Measurements from ENCODE around the gene RAB22A.

Gene RAB22A

DNA sequence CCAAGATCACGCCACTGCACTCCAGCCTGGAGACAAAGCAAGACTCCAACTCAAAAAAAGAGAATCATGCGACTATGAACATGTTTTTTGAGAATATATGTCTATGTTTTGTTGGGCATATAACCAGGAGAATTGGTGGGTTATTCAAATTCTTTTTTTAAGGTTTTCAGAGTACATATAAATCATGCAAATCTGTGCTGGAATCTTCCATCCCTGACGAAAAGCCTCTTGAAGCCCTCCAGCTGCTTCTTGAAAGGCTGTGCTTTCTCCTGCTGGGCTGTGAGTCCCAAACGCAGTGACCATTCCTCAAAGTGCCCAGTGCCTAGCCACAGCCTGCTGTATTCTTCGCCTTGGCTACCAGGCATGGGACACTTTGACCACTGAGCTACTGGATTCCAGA, 9.2 kb upstream of the RAB22A start:
- no peak for FAIRE-seq

DNA sequence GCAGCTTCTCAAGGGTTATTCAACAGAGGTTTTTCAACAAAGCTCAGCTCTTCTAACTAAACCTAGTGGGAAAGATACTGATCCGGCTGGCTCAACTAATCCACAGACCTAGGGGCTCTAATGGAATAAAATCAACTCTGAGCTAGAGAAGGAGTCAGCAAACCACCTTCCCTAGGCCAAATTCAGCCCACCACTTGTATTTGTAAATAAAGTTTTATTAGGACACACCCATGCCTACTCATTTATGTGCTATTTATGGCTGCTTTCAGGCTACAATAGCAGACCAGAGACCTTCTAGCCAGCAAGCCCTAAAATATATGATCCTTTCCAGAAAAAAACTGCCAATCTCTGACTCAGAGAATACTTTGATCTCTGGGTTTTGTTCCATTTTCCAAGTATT, 6.0 kb upstream of the RAB22A start:
- FAIRE-seq (no peak), DNase-seq (ENCODE audit: insufficient read length, low spot score) (no peak)

More for the DNA sequence above, 9.2 kb upstream of the RAB22A start:
- DNase-seq (ENCODE audit: insufficient read length, low spot score): no peak

DNA sequence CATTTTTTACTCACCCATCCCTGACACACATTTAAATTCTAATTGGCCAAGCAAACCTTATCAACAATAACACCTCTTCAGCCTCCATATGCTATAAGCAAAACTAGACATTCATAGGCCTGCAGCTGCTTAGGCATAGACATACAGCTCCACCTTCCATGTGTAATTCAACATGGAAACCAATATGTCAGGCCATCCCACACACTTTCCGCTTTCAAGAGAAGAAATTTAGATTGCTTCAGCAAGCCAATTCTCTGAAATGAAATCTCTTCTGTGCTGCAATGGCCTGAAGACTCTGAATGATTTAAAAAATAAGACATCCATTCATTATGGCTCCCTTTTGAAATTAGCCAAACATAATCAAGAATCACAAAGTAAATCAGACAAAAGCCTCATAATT, 4.5 kb upstream of the RAB22A start:
- FAIRE-seq: no peak
- no peak for DNase-seq (ENCODE audit: insufficient read length, low spot score)

DNA sequence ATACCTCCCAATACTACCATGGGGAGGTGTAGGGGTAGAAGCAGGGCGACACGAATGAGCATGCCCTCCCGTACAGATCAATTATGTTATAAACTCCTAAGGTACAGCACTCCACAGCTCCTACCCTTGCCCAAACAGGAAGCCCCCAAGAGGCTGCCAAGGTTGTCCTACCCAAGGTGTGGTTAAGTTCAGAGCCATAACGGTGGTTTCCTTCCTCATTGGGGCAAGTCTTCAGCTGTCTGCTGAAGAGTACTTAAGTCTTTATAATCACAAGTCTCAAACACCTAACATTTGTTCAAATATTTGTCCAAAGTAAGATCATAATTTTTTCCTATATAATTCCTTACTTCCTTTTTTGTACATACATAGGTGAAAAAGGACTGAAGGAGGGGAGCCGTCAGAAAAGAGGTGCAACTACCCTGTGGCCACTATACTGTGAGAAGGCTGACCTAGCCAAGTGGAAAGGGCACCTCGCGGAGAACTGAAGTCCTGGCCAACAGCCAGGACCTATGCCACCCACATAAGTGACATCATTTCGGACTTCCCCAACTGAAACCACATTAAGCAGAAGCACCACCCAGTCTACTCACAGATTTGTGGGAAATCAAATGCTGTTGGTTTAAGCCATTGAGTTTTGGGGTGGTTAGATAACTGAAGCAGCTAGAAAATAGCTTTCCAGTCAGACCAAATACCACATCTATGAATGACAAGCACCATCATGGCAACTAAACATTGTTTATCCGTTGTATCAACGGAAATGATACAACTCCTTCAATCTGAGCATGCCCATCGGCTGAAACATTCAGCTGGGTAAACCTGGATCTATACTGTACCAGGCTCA, 2.9 kb upstream of the RAB22A start:
- FAIRE-seq (peak; percentile 81), DNase-seq (ENCODE audit: insufficient read length, low spot score) (no peak)

DNA sequence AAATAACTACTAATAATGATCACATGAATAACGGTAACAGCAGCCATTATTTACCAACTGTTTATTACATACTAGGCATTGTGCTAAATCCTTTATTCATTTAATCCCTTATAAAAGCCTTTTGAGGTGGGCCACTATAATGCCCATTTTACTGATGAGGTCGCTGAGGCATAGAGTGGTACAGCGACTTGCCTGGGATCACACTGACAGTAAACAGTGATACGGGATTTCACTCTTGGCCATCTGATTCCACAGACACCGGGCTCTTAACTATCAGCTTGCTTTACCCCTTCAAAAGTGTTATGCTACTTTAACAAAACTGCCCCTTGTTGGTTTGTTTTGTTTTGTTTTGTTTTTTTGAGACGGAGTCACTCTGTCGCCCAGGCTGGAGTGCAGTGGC, 2.2 kb upstream of the RAB22A start:
- FAIRE-seq (no peak), DNase-seq (ENCODE audit: insufficient read length, low spot score) (no peak)

DNA sequence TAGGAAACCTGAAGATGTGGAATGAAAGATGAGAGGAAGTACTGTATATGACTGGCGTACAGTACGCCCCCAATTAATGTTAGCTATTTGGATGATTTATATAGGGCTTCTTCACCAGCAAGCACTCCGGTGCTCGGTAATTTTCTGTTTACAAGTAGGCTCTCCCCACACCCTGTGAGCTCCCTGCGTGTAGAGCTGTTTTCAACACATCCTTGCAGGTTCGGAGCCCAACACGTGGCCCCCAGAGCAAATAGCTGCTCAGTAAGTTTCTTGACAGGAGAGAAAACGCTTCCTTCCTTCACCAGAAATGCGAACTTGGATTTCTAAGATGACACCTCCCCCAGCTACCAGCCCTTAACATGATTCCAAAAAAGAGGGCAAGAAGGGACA, 1.2 kb upstream of the RAB22A start:
- FAIRE-seq: no peak
- no peak for DNase-seq (ENCODE audit: insufficient read length, low spot score)

DNA sequence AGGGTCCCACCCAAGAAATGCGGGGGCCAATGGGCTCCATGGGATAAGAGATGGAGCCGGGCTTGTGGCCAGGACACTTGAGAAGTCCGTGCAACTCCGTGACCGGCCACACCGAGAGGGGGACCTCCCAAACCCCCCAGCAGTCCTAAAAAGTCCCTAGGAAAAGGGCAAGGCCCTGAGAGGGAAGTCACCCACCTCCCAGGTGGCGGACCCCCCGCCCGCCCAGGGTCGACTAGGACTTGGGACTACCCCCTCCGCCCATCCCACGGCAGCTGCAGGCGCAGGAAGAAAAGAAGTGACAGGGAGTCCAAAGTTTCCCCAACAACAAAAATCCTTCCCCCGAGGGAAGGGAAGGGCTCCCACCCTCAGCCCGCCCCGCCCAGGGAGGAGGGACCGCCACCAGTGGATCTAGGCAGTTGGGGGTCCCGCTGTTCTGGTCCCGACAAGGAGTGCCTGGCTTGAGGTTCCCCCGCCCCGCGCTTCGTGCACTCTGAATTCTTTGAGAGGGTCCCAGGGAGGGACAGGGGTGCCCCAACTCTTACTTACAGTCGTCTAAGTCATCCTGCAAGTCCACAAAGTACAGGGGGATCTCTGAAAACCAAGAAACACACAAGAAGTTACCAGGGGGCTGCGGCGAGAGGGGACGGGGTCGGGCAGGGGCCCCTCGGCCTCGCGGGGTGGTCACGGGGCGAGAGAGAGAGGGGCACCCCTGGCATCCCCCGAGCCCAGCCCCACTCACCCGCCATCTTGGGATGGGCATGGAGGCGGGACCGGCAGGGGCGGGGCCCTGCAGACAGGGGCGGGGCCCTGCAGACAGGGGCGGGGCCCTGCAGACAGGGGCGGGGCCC, 611 bp upstream of the RAB22A start:
- no peak for FAIRE-seq
- peak; percentile 60 for DNase-seq (ENCODE audit: insufficient read length, low spot score)

DNA sequence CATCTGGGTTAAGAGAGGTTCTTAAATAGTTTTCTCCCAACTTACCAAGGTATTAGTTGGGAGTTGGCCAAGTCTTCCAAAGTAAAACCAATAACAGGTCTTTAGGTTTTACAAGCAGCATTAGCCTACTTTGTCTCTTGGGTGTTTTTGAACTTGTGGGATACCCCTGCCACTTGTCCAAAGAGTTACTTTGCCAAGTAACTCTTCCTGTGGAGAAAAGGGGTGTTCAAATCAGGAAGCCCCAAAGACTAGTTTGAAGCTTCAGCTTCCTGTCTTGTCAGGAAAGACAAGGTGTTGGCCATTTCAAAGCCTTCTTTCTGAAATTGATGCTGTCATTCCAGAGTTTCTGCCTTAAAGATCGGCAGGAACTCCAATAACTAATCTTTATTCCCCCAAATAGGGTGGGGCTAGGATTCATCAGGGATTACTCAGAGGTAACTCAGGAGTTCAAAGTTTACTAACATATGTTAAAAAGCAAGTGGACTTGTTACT, 822 bp downstream of the RAB22A start:
- FAIRE-seq: peak; percentile 35
- DNase-seq (ENCODE audit: insufficient read length, low spot score): no peak

DNA sequence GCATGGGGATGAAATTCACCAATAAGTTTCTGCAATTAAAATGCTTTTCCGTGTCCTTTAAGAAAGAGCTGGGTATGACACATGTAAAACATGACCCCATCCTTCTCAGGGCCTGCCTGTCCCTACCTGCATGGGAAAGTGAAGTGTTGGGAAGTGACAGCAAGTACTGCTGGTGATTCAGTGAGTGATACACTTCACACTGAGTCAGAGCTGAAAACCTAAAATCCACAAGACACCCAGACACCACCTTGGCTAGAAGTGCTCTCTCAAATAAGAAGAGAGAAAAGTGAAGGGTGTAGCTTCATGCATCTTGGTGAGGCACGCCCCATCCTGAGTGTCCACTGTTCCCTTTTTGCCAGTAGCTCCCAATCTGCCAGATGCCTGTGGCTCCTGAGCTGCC, 3.3 kb downstream of the RAB22A start:
- FAIRE-seq: no peak

DNA sequence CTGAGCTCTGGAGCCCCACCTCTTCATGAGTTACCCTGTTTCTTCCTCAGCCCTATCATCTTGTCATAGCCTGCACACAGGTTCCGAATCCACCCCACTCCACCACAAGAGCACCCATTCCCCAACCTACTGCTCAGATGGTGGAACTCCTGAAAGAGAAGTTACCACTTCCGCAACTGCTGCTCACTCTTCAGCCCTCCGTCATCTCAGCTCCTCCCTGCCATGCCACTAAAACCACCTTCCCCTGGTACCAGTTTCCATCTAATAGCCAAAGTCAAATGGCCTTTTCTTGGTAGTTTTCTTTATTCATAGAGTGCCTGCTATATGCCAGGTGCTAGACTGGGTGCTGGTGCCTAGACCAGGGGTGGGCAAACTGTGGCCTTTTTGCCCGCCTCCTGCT, 3.9 kb downstream of the RAB22A start:
- FAIRE-seq (no peak), DNase-seq (ENCODE audit: insufficient read length, low spot score) (no peak)

More for the DNA sequence above, 3.3 kb downstream of the RAB22A start:
- no peak for DNase-seq (ENCODE audit: insufficient read length, low spot score)

DNA sequence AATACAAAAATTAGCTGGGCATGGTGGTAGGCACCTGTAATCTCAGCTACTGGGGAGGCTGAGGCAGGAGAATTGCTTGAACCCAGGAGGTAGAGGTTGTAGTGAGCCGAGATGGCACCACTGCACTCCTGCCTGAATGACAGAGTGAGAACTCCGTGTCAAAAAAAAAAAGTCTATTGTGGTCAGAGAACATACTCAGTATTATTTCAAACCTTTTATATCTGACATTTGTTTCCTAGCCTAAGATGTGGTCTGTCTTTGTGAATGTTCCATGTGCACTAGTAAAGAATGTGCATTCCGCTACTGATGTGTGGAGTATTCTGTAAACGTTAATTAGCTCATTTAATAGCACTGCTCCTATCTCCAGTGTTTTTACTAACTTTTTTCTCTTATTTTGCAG, 11.7 kb downstream of the RAB22A start:
- FAIRE-seq (no peak), DNase-seq (ENCODE audit: insufficient read length, low spot score) (no peak)

DNA sequence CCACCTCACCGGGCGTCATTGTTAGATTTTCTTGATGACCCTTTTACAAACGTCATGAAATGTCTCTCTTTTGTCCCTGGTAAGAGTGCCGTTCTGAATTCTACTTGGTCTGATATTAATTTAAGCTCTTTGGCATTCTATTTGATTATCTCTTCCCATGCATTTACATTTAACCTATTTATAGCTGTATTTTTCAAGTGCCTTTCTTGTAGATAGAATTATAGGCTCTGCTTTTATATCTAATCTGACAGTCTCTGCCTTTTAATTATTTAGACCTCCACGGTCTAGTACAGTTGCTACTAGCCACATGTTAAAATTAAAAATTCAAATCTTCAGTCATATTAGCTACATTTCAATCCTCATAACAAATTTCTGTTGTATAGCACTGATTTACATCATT, 12.6 kb downstream of the RAB22A start:
- FAIRE-seq: no peak
- DNase-seq (ENCODE audit: insufficient read length, low spot score): no peak

DNA sequence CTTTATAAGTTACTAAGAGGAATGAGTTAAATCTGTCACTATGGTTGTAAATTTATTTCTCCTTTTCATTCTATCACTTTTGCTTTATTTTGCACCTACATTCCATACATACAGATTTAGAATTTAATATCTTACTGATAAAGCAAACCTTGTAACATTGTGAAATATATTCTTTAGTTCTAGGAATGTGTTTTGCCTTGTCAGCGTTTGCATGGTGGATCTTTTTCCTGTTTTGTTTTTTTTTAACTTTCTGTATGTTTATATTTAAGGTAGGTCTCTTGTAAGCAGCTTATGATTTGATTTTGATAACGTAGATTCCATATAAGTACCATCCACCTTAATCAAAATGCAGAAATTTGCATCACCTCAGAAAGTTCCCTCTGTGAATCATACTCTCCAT, 16.4 kb downstream of the RAB22A start:
- DNase-seq (ENCODE audit: insufficient read length, low spot score): no peak
- no peak for FAIRE-seq

DNA sequence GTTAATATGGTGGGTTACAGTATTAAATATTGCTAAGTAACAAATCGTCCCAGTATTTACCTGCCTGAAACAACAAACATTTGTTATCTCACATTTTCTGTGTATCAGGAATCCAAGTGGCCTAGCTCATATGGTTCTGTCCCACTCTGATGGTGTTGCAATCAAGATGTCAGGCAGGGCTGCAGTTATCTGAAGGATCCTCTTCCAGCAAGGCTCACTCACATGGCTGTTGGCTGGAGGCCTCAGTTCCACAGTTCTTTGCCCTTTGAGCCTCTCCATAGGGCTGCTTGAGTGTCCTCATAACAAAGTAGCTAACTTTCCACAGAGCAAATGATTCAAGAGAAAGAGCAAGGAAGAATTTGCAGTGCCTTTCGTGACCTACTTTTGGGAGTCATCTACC, 17.7 kb downstream of the RAB22A start:
- DNase-seq (ENCODE audit: insufficient read length, low spot score) (no peak), FAIRE-seq (no peak)

DNA sequence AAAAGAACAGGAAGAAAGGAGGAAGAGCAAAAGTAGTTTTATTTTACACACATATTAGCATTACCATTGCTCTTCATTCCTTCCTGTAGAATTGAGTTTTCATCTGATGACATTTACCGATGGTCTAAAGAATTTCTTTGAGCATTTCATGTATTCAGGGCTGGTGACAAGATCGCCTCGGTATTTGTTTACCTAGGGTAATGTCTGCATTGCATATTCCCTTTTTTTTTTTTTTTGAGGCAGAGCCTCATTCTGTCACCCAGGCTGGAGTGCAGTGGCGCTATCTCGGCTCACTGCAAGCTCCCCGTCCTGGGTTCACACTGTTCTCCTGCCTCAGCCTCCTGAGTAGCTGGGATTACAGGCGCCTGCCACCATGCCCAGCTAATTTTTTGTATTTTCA, 19.3 kb downstream of the RAB22A start:
- DNase-seq (ENCODE audit: insufficient read length, low spot score) (no peak), FAIRE-seq (no peak)

DNA sequence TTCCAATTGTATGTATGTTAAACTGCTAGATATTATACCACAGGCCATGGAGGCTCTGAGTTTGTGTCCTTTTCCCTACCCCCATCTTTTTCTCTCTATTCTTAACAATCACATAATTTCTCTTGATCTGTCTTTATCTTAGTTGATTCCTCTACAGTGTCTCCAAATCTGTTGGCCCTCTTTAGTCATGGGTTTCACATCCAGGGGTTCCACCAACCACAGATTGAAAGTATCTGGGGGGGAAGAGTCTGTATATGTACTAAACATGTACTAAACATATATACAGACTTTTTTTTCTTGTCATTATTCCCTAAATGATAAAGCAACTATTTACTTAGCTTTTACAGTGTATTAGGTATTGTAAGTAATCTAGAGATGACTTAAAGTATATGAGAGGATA, 20.2 kb downstream of the RAB22A start:
- no peak for FAIRE-seq
- DNase-seq (ENCODE audit: insufficient read length, low spot score): no peak

DNA sequence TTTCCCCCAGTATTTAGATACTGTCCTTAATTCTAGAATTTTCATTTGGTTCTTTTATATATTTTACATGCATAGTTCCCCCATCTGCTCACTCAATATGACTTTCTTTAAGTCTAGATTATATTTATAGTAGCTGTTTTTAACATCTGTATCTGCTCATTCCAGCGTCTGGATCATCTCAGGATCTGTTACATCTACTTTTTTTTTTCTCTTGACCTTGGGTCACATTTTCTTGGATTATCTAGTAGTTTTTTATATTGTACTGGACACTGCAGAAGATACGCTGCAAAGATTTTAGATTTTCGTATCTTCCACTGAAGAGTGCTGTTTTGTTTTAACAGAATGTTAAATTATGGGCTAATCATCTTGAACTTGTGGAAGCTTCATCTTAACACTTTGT, 20.7 kb downstream of the RAB22A start:
- DNase-seq (ENCODE audit: insufficient read length, low spot score) (no peak), FAIRE-seq (no peak)

DNA sequence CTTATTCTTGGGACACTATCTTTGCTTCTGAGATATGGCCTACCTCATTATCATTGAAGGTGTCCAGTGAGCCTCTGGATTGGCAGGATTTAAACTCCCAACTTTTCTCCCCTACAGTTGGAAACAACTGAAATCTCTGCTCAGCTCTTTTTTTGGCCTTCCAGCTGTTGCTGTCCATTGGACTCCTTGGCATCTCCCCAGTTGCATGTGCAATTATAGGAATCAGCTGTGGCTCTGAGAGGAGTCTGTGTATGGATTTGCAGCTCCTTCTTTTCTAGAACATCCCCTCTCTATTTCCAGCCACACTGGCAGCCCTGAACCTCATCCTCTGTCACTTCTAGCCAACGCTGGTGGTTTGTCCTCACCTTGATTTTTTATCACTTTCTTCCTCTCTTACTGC, 21.2 kb downstream of the RAB22A start:
- no peak for FAIRE-seq

DNA sequence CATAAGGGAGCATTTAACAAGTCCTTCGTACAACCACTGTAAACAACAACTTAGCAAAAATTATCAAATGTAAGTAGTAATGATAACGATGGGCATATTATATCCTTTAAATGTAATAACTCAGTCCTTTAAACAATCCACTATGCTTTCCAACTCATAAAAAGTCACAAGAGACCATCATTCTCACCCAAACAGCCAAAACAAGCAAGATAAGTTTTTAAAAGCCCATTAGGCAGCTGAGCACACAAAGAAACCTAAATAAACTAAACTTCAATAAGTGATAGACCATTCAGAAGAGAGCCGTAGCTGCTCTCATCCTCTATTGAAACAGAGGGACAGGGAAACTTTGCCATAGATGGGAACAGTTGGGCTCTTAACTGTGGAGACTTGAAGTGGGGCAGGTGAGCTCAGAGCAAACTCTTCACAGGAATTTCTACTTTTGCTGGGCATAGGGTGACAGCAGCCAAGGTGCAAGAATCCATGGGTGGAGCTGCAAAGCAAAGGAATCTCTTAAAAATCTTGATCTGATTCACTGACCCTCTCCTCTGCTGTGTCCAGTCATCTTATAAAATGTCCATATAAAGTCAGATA, 22.5 kb downstream of the RAB22A start:
- DNase-seq (ENCODE audit: insufficient read length, low spot score) (no peak), FAIRE-seq (no peak)

More for the DNA sequence above, 21.2 kb downstream of the RAB22A start:
- no peak for DNase-seq (ENCODE audit: insufficient read length, low spot score)

DNA sequence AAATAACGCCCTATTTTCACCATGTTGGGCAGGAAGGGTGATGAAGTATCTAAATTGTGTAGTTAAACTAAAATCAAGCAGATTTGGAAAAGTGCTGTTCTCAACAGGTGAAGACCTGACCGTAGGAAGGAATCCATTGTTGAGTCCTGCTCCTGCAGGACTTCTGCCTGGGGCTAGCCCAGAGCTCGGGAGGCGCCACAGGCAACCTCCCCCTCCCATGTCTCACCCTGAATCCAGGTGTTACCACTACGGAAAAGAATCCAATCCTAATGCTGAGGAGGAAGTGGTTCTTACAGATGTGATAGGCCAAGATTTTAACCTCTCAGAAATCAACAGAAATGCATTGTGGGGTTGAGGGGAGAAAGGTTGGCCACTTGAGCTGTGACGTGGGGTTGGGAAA, 30.2 kb downstream of the RAB22A start:
- FAIRE-seq (no peak), DNase-seq (ENCODE audit: insufficient read length, low spot score) (no peak)

DNA sequence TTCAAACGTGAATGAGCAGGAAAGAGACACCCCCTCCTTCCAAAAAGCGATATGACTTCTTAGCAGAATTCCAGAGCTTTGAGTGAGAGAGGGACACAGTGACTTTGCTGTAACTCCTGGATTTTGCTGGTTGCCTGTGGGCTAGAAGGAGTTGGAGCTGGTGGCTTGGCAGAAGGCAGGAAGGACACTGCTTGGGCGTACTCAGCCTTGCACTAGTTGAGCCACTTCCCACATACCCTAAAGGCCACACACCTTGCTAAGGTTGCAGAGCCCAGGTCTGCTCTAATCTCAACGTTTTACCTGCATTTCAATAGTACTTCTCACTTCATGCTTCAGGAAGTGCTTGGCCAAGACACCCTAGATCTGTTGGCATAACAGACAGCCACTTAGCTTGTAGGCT, 30.6 kb downstream of the RAB22A start:
- DNase-seq (ENCODE audit: insufficient read length, low spot score) (no peak), FAIRE-seq (no peak)
